HG03342 (cell line): ENCODE results near the gene ANO2.
"Not testable (repeated sequence)": the region's sequence is repeated elsewhere in the genome, so short reads cannot be mapped to it uniquely, and the experiment has no call there.

Experiments
- ATAC-seq: cut with Tn5 transposase; IDR thresholded peaks from one replicate; pipeline ENCODE4 v1.9.1; 2021; ENCODE audit warnings: mild to moderate bottlenecking, moderate library complexity; ENCODE audit not compliant: unreplicated experiment

Gene ANO2

GRCh38 chr12:5889381-5890047, 55.5 kb downstream of the ANO2 start:
- ATAC-seq: no peak

DNA sequence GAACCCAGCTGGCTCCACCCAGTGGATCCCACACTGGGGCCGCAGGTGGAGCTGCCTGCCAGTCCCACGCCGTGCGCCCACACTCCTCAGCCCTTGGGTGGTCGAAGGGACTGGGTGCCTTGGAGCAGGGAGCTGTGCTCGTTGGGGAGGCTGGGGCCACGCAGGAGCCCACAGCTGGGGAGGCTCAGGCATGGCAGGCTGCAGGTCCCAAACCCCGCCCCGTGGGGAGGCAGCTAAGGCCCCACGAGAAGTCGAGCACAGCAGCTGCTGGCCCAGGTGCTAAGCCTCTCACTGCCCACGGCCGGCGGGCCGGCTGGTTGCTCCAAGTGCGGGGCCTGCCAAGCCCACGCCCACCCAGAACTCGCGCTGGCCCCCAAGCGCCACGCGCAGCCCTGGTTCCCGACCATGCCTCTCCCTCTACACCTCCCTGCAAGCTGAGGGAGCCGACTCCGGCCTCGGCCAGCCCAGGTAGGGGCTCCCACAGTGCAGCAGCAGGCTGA, 56.2 kb downstream of the ANO2 start:
- no peak for ATAC-seq

DNA sequence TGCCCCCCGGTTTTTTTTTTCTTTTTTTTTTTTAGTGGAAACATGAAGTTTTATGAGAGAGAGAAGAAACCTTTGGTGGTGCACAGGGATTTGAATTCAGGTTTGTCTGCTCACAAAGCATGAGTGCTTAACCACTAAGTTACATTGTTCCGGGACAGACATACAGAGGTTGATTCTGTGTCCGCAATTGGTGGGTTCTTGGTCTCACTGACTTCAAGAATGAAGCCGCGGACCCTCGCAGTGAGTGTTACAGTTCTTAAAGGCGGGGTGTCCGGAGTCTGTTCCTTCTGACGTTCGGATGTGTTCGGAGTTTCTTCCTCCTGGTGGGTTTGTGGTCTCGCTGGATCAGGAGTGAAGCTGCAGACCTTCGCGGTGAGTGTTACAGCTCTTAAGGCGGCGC, 57.2 kb downstream of the ANO2 start:
- not testable (repeated sequence) for ATAC-seq

GRCh38 chr12:5884866-5885265, 60.2 kb downstream of the ANO2 start:
- no peak for ATAC-seq

GRCh38 chr12:5884285-5884684, 60.8 kb downstream of the ANO2 start:
- ATAC-seq: no peak

GRCh38 chr12:5882511-5883190, 62.4 kb downstream of the ANO2 start:
- ATAC-seq: no peak

DNA sequence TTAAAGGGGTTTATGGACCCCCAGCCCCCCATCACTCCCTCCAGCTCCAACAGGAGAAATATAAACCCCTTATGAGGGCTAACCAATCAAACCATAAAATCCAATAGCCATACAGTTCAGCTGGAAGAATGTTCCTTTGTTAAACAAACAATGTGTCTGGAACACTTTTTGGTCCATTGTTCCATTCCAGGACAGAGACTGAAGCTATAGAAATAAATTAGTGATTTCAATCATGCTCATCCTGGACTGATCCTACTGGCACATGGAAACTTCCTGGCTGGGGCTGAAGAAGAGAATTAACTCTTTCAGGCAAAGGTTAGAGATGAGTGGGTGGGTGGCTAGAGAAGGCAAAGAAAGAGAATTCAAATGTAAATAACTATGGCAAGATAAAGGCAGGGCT, 63.4 kb downstream of the ANO2 start:
- no peak for ATAC-seq

DNA sequence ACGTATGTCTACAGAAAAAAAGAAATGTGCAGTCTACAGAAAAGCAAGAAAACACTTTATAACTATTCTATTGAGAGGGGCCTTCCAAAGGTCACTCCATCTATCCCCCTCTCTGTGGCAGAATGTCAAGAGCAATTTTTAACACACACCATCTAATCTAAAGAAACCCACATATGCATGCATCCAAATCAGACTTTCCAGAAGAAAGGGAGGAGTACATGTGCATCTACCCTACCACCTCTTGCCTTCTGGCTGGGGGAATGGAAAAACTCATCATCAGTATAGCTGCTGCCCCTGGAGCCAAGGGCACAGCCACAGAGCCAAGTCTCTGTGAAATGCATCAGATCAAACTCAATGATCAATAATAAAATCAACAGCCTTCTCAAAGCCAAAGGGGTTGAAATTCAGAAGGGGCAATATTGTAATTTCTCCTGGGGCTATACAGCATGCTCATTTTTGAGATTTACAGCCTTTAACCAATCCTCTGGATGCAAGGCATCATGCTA, 63.9 kb downstream of the ANO2 start:
- no peak for ATAC-seq

DNA sequence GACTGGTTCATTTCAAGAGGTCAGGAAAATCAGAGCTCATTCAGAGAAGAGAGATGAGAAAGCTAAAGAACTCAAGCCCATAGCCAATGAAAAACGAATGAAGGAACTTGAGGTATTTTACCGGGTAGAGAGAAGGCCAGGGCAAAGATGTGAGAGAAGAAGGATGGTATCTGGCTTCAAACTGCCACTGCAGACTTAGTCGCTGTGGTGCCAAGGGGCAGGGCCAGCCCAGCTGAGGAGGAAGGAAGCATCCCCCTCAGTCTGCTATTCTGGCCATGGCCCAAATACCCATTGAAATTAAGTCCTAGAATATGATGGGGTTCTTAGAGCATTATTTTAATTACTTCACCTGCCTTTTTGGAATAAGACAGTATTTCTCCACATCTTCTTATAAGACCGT, 69.2 kb downstream of the ANO2 start:
- no peak for ATAC-seq

DNA sequence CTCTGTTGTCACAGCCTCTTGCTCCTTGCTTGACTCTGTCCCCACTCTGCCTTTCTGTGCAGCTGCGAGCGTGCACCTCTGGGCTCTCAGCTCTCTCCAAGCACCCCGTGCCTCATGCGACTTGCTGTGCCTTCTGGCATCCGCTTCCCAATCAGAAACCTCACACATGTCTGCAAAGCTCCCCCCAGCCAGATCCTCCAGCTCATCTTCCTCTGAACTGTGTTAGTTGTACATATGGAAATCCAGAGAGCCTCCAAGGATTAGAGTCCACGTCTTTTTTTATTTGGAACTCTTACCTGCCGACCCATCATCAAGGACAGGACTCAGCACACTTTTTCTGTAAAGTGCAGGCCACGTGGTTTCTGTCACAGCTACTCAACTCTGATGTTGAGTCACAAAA, 70.5 kb downstream of the ANO2 start:
- no peak for ATAC-seq

- no peak for ATAC-seq
Measured at GRCh38 chr12:5873281-5873919, 71.7 kb downstream of the ANO2 start.

- no peak for ATAC-seq
Measured at GRCh38 chr12:5872745-5873144, 72.3 kb downstream of the ANO2 start.

DNA sequence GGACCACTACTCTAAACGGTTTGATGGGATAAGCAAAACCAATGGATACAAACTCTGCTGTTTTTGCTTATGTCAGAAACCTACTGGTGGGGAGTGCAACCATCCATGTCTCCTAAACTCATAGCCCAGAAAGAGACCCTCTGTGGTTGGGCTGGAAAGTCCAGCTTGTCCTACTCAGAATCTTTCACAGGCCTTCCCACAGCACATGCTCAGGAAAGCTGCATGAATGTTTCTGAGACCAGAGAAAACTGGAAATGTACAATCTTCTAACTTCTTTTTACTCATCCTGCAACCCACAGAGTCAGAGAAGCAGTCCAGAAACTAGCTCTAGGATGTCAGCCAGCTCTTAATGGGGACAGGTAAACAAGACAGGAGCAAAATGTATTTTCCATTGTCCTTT, 73.3 kb downstream of the ANO2 start:
- no peak for ATAC-seq

GRCh38 chr12:5870183-5870582, 74.9 kb downstream of the ANO2 start:
- no peak for ATAC-seq

DNA sequence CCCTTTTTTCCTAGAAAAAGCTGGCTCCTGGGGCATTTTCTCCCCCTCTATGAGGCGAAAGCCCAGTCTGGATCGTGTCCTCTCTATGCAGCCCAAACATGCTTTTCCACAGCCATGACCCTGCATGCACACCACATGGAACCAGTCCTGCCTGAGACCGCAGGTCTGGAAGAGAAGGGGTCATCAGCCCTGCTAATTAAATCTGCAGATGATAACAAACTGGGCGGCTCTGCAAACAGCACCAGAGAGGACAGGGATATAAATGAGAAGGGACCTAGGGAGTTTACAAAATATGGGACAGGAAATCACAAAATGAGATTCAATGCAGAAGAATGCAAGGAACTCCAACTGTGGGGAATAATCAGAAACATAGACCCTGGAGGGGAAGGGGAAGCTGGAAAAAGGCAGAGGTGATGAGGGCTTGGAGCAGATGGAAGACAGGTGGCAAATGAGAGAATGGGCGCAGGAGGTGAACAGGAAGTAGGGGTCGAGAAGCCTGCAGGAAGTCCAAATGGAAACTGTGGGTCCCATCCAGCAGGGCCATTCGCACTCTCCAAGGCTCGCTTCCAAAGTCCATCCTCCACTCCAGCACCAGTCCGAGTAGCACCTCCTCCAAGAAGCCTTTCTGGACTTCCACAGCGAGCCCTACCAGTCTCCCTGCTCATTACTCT, 76.3 kb downstream of the ANO2 start:
- no peak for ATAC-seq

DNA sequence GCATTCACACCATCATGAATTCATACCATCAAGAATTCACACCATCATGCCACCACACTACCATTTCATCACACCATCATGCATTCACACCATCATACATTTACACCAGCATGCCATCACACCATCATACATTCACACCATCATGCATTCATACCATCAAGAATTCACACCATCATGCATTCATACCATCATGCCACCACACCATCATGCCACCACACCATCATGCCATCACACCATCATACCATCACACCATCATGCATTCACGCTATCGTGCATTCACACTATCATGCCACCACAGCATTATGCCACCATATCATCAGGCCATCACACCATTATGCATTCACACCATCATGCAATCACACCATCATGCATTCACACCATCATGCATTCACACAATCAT, 79.7 kb downstream of the ANO2 start:
- no peak for ATAC-seq

GRCh38 chr12:5864972-5865371, 80.1 kb downstream of the ANO2 start:
- no peak for ATAC-seq

DNA sequence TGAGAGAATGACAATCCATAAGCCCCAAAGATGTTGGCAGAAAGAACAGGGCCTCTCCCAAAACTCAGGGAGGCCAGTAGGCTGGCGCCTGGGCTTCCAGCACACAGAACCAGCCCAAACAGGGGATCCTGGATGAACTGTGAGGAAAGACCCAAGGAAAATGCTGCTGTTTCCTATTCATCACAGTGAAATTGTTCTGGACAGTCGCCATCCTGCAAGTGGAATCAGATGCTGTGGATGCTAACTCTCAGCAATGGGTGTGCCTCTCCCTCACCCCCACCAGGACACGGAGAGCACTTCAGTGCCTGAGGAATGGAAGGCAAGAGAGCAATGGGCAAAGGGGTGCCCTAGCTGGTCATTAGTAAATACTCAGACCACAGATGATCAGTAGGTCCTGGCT, 80.8 kb downstream of the ANO2 start:
- ATAC-seq: no peak

- ATAC-seq: no peak
Measured at GRCh38 chr12:5861416-5861815, 83.6 kb downstream of the ANO2 start.

DNA sequence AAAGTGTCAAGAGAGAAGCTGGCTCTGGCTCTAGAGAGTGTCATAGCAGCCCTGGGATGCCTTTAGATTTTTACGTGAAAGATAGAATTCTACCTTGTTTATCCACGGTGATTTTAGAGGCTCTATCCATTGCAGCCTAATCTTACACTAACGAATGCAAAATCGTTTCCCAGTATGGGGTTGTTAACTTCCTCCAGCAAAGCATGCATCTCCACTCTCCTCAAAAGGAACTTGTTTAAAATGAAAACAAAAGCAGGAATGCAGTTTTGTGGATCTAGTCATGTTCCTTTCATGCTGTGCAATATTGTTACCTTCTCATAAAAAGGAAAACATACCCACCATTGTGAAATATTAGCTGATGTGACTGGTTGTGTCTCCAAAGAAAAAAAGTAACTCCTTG, 88.4 kb downstream of the ANO2 start:
- ATAC-seq: no peak

- no peak for ATAC-seq
Measured at GRCh38 chr12:5846950-5847349, 98.1 kb downstream of the ANO2 start.
